ENCODE measurements around the gene RNF182.

GRCh38 chr6:14004258-14004657, 79.5 kb downstream of the RNF182 start:
- TF ChIP-seq POLR2A (IDR thresholded peaks at IDR 0.05) (no peak), CTCF (IDR thresholded peaks at IDR 0.05) (no peak)
